MCF 10A (cell line): ENCODE measurements around the gene NPHP4. TPM values are rescaled to one million over a fixed set of nuclear protein-coding genes. Genes with fewer than 3 reads are reported as not detected.
A peak's percentile ranks its signal among the peaks of the same experiment; 100 is the strongest.
"Not testable (repeated sequence)": the region's sequence is repeated elsewhere in the genome, so short reads cannot be mapped to it uniquely, and the experiment has no call there.

ENCODE experiments used
- BruUV-seq: library from RNA; stranded (reverse); fragments of 400-500 nt; replicated peaks from 2 replicates; lab custom pipeline; 2021; lab: Mats Ljungman, UMichigan
- CTCF ChIA-PET: fragments of 300-600 bp; sonication (Branson Sonifier 250); formaldehyde crosslinking; extraction: SDS; loops from one replicate; lab custom pipeline; 2021; ENCODE audit warnings: antibody characterized with exemption, inconsistent platforms; lab: Yijun Ruan, JAX
- POLR2A ChIA-PET: fragments of 300-600, 350-650 bp; sonication (Branson Sonifier 250); formaldehyde crosslinking; extraction: SDS; loops from one replicate; lab custom pipeline; 2020; ENCODE audit warnings: antibody characterized with exemption, inconsistent platforms; lab: Yijun Ruan, JAX
- DNase-seq: peaks from one replicate; pipeline ENCODE4 v3.0.0-alpha.2; 2018; ENCODE audit not compliant: unreplicated experiment
- H3K27ac Mint-ChIP-seq: one replicate; pipeline ENCODE4 v1.8.0; 2022; ENCODE audit warnings: mild to moderate bottlenecking, low read depth, mixed read lengths; ENCODE audit not compliant: unreplicated experiment
- H3K27me3 Mint-ChIP-seq: one replicate; pipeline ENCODE4 v1.8.0; 2022; ENCODE audit warnings: mixed read lengths; ENCODE audit not compliant: insufficient read depth, unreplicated experiment
- H3K36me3 Mint-ChIP-seq: one replicate; pipeline ENCODE4 v1.8.0; 2022; ENCODE audit warnings: mild to moderate bottlenecking, moderate library complexity, mixed read lengths; ENCODE audit not compliant: insufficient read depth, unreplicated experiment
- H3K4me1 Mint-ChIP-seq: one replicate; pipeline ENCODE4 v1.8.0; 2022; ENCODE audit warnings: mixed read lengths; ENCODE audit not compliant: insufficient read depth, unreplicated experiment
- H3K4me3 Mint-ChIP-seq: one replicate; pipeline ENCODE4 v1.8.0; 2022; ENCODE audit warnings: mild to moderate bottlenecking, moderate library complexity, mixed read lengths; ENCODE audit not compliant: unreplicated experiment
- H3K9me3 Mint-ChIP-seq: one replicate; pipeline ENCODE4 v1.8.0; 2022; ENCODE audit warnings: mixed read lengths; ENCODE audit not compliant: unreplicated experiment
- CTCF ChIP-seq: fragments of 200-600 bp; IDR thresholded peaks from one replicate; pipeline ENCODE4 v1.8.0; 2022; ENCODE audit warnings: antibody characterized with exemption, mild to moderate bottlenecking; ENCODE audit not compliant: unreplicated experiment
- intact Hi-C: fragments of 100-400 bp; cut with micrococcal nuclease; formaldehyde crosslinking; loops from 2 replicates; pipeline ENCODE4 v1.14.1; 2022
- total RNA-seq: library from RNA; stranded (reverse); gene quantifications from 2 replicates; pipeline ENCODE4 v1.2.3, GENCODE V29; 2022

NPHP4 gene
- total RNA-seq, 1 experiment from 2014 or later, result 14.4 TPM

GRCh38 chr1:5896706-5897660 is 95.2 kb downstream of the NPHP4 start:
- H3K9me3 Mint-ChIP-seq, result no peaks in the 10 kb centered on the region
- BruUV-seq, result no TSS peak
- no peak for DNase-seq
- intact Hi-C loops, result no loop called here
- ChIA-PET CTCF (interaction anchor here (0.7 kb wide), 1 partner anchor 259 kb away, joined by 3 read pairs; no protein-coding TSS in a partner anchor), POLR2A (no interaction called here)
- no peak overlapping the region for H3K4me3 Mint-ChIP-seq
- no peak for TF ChIP-seq CTCF
- H3K36me3 Mint-ChIP-seq, result no peaks in the 10 kb centered on the region
- H3K27ac Mint-ChIP-seq, result no peak overlapping the region
- no peaks in the 10 kb centered on the region for H3K27me3 Mint-ChIP-seq
- H3K4me1 Mint-ChIP-seq, result peaks cover 7% of the 10 kb centered on the region

GRCh38 chr1:5895446-5896406 is 96.5 kb downstream of the NPHP4 start:
- TF ChIP-seq CTCF, result no peak
- Mint-ChIP-seq H3K4me1 (peaks cover 4% of the 10 kb centered on the region), H3K4me3 (no peak overlapping the region), H3K27ac (no peak overlapping the region), H3K27me3 (no peaks in the 10 kb centered on the region), H3K36me3 (no peaks in the 10 kb centered on the region), H3K9me3 (no peaks in the 10 kb centered on the region)
- POLR2A ChIA-PET, result no interaction called here
- CTCF ChIA-PET, result interaction anchor here (0.7 kb wide), 1 partner anchor 257 kb away, joined by 3 read pairs; no protein-coding TSS in a partner anchor
- DNase-seq, result no peak
- BruUV-seq, result no TSS peak
- intact Hi-C loops, result no loop called here

GRCh38 chr1:5893699-5894278 is 98.4 kb downstream of the NPHP4 start:
- intact Hi-C loops, H3K9me3 Mint-ChIP-seq, H3K27ac Mint-ChIP-seq, H3K36me3 Mint-ChIP-seq, POLR2A ChIA-PET, H3K4me3 Mint-ChIP-seq, H3K27me3 Mint-ChIP-seq, BruUV-seq, H3K4me1 Mint-ChIP-seq: not testable (repeated sequence)
- peak; percentile 60 for TF ChIP-seq CTCF
- CTCF ChIA-PET, result interaction anchor here (0.6 to 0.8 kb wide), 4 partner anchors 31 to 1980 kb away, joined by 3 to 6 read pairs (median 4); no protein-coding TSS in a partner anchor
- DNase-seq, result peak; percentile 9
